HL-60 (cell line): ENCODE data around the gene HSPB3.

Source experiments
- DNase-seq, 2 experiments: peaks; one replicate each; pipeline ENCODE4 v3.0.0-alpha.2; 2010 to 2020; ENCODE audit warnings: low read depth in 1 of 2, low spot score in 1 of 2
- H3K27ac ChIP-seq: fragments of 250-450 bp; sonication (Bioruptor Pico); replicated peaks from 2 replicates; pipeline ENCODE4 v1.5.1; 2020; ENCODE audit warnings: mild to moderate bottlenecking, moderate library complexity
- H3K27me3 ChIP-seq: fragments of 250-450 bp; sonication (Bioruptor Pico); 2 replicates; pipeline ENCODE4 v1.5.1; 2021; ENCODE audit warnings: mild to moderate bottlenecking, moderate library complexity; ENCODE audit not compliant: insufficient read depth, poor library complexity, severe bottlenecking
- H3K4me3 ChIP-seq: replicated peaks from 2 replicates; pipeline ENCODE4 v1.5.1; 2011; ENCODE audit warnings: mild to moderate bottlenecking, control low read depth, low read length; ENCODE audit not compliant: insufficient read depth
- CTCF ChIP-seq: IDR thresholded peaks from one replicate; pipeline ENCODE4 v1.5.1; 2011; ENCODE audit warnings: low read length, control low read depth, inconsistent platforms; ENCODE audit not compliant: insufficient read depth
- GABPA ChIP-seq: IDR thresholded peaks from 2 replicates; pipeline ENCODE4 v1.6.1; 2012; ENCODE audit warnings: low read depth
- POLR2AphosphoS5 ChIP-seq: IDR thresholded peaks from 2 replicates; pipeline ENCODE4 v1.6.1; 2012; ENCODE audit warnings: low read depth
- REST ChIP-seq: IDR thresholded peaks from 2 replicates; pipeline ENCODE4 v1.6.1; 2012; ENCODE audit warnings: low read depth; ENCODE audit not compliant: insufficient replicate concordance
- SPI1 ChIP-seq: IDR thresholded peaks from 2 replicates; pipeline ENCODE4 v1.6.1; 2012; ENCODE audit warnings: low read depth, mild to moderate bottlenecking, borderline replicate concordance

HSPB3 gene

GRCh38 chr5:54476682-54477081 is 21.2 kb downstream of the HSPB3 start:
- TF ChIP-seq SPI1 = no peak
- no peak for TF ChIP-seq CTCF
- TF ChIP-seq POLR2AphosphoS5 = no peak
- no peak for TF ChIP-seq GABPA
- TF ChIP-seq REST = no peak
- Histone ChIP-seq H3K27ac (no peak overlapping the region), H3K27me3 (no peaks in the 10 kb centered on the region), H3K4me3 (no peak overlapping the region)
- no peak for DNase-seq

- no peak for DNase-seq
- TF ChIP-seq REST (no peak), GABPA (no peak), CTCF (no peak), POLR2AphosphoS5 (no peak), SPI1 (no peak)
- Histone ChIP-seq H3K27ac (no peak overlapping the region), H3K4me3 (no peak overlapping the region), H3K27me3 (no peaks in the 10 kb centered on the region)
Observed at GRCh38 chr5:54477941-54478478, 22.5 kb downstream of the HSPB3 start.

- TF ChIP-seq GABPA = no peak
- no peak for TF ChIP-seq SPI1
- no peak for TF ChIP-seq CTCF
- no peak for TF ChIP-seq REST
- TF ChIP-seq POLR2AphosphoS5 = no peak
- no peaks in the 10 kb centered on the region for H3K27me3 ChIP-seq
- DNase-seq = no peak
- H3K4me3 ChIP-seq = no peak overlapping the region
- no peak overlapping the region for H3K27ac ChIP-seq
Observed at GRCh38 chr5:54480296-54480695, 24.8 kb downstream of the HSPB3 start.
